ENCODE results near the gene GBGT1.

- TF ChIP-seq POLR2A (IDR thresholded peaks at IDR 0.05; ENCODE audit: low read depth, low read length) (no peak), POLR2AphosphoS5 (IDR thresholded peaks at IDR 0.05; ENCODE audit: low read depth, low read length) (no peak), TAF1 (IDR thresholded peaks at IDR 0.05; ENCODE audit: borderline replicate concordance, low read depth, low read length) (no peak)
These were observed 42.4 kb downstream of the GBGT1 start, which contains the start of gene RALGDS for GRCh38 chr9:133121198-133121914.
